Inflammatory macrophage (primary cell): ENCODE data around the gene TMEM223.
"Not testable (repeated sequence)": the region's sequence is repeated elsewhere in the genome, so short reads cannot be mapped to it uniquely, and the experiment has no call there.

Experiments used
- DNase-seq, 2 donors: peaks; one replicate each; pipeline ENCODE4 v3.0.0-alpha.2; 2020 to 2022

Gene TMEM223

DNA sequence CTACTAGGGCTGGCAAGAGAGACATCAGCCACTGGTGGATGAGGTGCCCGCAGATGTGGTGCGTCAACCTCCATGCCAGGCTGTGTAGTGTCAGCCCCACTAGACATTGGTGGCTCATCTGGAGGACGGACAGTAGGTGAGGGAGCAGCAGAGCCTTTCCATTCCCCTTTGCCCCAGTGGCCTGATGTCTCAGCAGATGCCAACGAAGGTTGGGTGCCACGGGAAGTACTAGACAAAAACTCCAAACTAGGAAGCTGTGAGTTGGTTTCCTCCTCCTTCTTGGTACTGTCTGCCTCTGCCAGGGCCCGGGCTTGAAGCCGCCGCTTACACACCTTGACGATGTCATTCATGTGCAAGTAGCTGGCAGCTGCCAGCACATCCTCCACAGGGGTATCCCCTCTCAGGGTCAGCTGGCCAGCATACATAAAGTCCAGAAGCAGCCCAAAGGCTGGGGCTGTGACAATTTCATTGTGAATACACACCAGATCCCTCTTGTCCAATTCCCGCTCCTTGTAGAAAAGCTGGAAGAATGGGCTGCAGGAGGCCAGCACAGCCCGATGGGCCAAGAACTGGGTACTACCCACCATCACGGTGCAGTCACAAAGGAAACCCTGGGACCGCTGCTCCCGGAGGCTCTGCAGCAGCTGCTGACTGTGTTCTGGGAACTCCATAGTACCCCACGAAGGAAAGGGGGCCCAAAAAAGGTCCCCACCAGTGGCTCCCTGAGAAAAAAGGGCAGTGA is 38.6 kb downstream of the TMEM223 start:
- no peak for DNase-seq

DNA sequence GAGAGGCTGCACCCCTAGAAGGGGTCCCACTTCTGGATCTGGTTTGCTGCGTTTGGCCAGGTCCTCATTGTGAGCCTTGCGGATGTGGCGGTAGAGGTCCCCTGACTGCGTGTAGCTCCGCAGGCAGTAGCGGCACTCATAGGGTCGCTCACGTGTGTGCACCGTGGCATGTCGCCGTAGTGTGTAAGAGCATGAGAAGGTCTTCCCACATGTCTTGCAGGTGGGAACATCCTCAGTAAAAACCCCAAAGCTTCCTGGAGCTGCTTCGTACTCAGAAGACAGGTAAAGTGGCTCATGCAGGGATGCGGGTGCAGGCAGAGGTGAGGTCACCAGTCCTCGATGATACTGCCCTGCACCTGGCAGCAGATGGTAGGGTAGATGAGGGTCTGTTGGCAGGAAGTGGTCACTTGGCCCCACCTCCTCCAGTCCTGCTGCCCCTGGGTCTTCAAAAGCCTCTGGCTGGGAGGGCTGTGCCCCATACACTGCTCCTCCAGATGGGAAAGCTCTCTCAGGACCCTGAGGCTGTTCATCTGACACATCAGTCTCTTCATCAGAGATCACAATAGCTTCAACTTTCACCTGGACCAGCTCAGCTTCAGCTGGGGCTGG is 39.5 kb downstream of the TMEM223 start:
- no peak for DNase-seq

DNA sequence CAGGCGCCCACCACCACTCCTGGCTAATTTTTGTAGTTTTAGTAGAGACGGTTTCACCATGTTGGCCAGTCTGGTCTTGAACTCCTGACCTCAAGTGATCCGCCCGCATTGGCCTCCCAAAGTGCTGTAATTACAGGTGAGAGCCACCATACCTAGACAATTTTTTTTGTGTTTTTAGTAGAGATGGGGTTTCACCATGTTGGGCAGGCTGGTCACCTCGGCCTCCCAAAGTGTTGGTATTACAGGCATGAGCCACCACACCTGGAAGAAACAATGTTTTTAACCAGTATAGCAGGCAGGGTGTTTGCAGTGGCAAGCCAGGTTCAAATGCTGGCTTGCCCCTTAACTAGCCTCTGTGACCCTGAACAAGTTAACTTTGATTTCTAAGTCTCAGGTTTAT is 41.9 kb downstream of the TMEM223 start:
- not testable (repeated sequence) for DNase-seq

DNA sequence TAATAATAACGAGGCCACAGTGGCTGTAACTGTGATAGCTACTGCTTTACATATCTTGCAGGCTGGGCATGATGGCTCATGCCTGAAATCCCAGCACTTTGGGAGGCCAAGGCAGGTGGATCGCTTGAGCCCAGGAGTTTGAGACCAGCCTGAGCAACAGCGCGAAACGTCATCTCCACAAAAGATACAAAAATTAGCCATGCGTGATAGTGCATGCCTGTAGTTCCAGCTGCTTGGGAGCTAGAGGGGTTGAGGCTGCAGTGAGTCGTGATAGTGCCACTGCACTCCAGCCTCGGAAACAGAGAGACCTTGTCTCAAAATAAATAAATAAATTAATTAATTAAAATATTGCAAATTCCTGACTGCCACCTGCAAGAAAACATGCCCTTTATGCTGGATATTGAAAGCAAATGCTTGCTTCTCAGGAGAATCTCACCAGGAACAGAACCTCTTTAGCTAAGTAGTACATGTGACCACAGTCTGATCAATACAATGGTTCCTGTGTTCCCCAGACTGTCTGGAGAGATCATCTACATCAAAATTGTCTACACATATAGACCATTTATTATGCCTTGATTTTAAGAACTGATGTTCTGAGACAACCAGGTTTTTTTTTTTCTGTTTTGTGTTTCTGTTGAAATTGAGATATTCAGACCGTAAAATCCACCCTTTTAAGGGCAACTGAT is 44.2 kb downstream of the TMEM223 start:
- no peak for DNase-seq
